CD4-positive, alpha-beta memory T cell (primary cell): ENCODE results near the gene PNMA5. TPM values are rescaled to one million over a fixed set of nuclear protein-coding genes. Genes with fewer than 3 reads are reported as not detected.
A peak's percentile ranks its signal among the peaks of the same experiment; 100 is the strongest.

Experiments
- CTCF ChIA-PET: fragments of 350-600 bp; sonication (Branson Sonifier 250); formaldehyde crosslinking; loops from one replicate; lab custom pipeline; 2021; ENCODE audit warnings: inconsistent platforms; ENCODE audit not compliant: partially characterized antibody; lab: Charles Lee
- POLR2A ChIA-PET: fragments of 350-600 bp; sonication (Branson Sonifier 250); formaldehyde crosslinking; loops from one replicate; lab custom pipeline; 2021; ENCODE audit not compliant: partially characterized antibody; lab: Charles Lee
- DNase-seq, 5 donors: peaks; one replicate each; pipeline versions ENCODE4 v3.0.0 to v3.0.0-alpha.2; 2020 to 2022; ENCODE audit warnings: mixed read lengths in 1 of 5
- H3K27ac ChIP-seq: one replicate; pipeline ENCODE4 v1.7.0; 2013; ENCODE audit warnings: low read depth, low read length
- H3K27me3 ChIP-seq: 2 replicates; pipeline ENCODE4 v1.7.0; 2013; ENCODE audit warnings: mild to moderate bottlenecking, low read length, moderate library complexity; ENCODE audit not compliant: insufficient read depth
- H3K36me3 ChIP-seq: 2 replicates; pipeline ENCODE4 v1.7.0; 2013; ENCODE audit warnings: mild to moderate bottlenecking, low read length, moderate library complexity; ENCODE audit not compliant: insufficient read depth
- H3K4me1 ChIP-seq: 2 replicates; pipeline ENCODE4 v1.7.0; 2013; ENCODE audit warnings: mild to moderate bottlenecking, low read length, moderate library complexity; ENCODE audit not compliant: insufficient read depth
- H3K4me3 ChIP-seq, 2 donors: one replicate each; pipeline ENCODE4 v1.7.0; 2013; ENCODE audit warnings: low read length in 2 of 2, mild to moderate bottlenecking in 1 of 2
- H3K9me3 ChIP-seq, 2 donors: one replicate each; pipeline ENCODE4 v1.7.0; 2013; ENCODE audit warnings: low read length in 2 of 2, control low read depth in 1 of 2; ENCODE audit not compliant: control insufficient read depth in 1 of 2
- H3K27ac Mint-ChIP-seq, 7 donors: one replicate each; pipeline ENCODE4 v1.8.0; 2020 to 2021; ENCODE audit warnings: mixed read lengths in 7 of 7, mild to moderate bottlenecking in 6 of 7, inconsistent platforms in 3 of 7, moderate library complexity in 3 of 7
- H3K27me3 Mint-ChIP-seq, 2 donors: one replicate each; pipeline ENCODE4 v1.8.0; 2020 to 2021; ENCODE audit warnings: mixed read lengths in 2 of 2
- H3K36me3 Mint-ChIP-seq, 2 donors: one replicate each; pipeline ENCODE4 v1.8.0; 2020 to 2021; ENCODE audit warnings: mixed read lengths in 2 of 2, inconsistent platforms in 1 of 2, mild to moderate bottlenecking in 1 of 2
- H3K4me1 Mint-ChIP-seq, 4 donors: one replicate each; pipeline ENCODE4 v1.8.0; 2020 to 2021; ENCODE audit warnings: mixed read lengths in 4 of 4, mild to moderate bottlenecking in 1 of 4
- H3K4me3 Mint-ChIP-seq, 8 donors: one replicate each; pipeline ENCODE4 v1.8.0; 2020 to 2021; ENCODE audit warnings: mixed read lengths in 8 of 8, mild to moderate bottlenecking in 7 of 8, moderate library complexity in 6 of 8, inconsistent platforms in 3 of 8
- H3K9me3 Mint-ChIP-seq, 8 donors: one replicate each; pipeline ENCODE4 v1.8.0; 2020 to 2021; ENCODE audit warnings: mixed read lengths in 8 of 8, mild to moderate bottlenecking in 5 of 8, inconsistent platforms in 3 of 8, moderate library complexity in 1 of 8
- intact Hi-C: fragments of 100-400 bp; cut with micrococcal nuclease; formaldehyde crosslinking; loops from one replicate; pipeline ENCODE4 v1.15.1; 2023
- polyA plus RNA-seq, 2 donors: library from polyadenylated mRNA; unstranded; fragments of 300-500 nt; fragmentation: Illumina TruSeq; gene quantifications; one replicate each; pipeline ENCODE4 v1.2.3, GENCODE V29; 2021
- total RNA-seq, 2 experiments: library from RNA; stranded (reverse); gene quantifications; one replicate each; pipeline ENCODE4 v1.2.3, GENCODE V29; 2021

The PNMA5 gene
- total and polyA plus RNA-seq, 4 experiments from 2014 or later = 0.05 to 0.29 (median 0.23) TPM

DNA sequence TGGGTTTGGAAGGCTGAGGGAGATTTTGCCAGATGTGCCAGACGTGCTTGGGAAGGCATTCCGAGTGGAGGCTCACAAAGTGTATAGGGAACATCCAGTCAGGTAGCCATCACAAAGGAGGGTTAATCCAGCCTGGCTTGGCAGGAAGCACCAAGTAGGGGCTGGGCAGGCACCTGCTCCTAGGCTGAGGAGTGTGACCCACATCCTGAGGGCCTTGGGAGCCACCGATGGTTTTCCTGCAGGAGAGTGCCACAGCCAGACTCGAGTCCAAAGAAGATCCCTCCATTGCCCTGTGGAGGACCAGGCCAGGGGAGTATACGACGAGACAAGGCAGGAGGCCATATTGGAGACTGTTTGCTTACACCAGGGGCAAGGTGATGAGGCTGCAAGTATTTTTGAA lies 47.2 kb downstream of the PNMA5 start:
- H3K9me3 Mint-ChIP-seq = no peaks in the 10 kb centered on the region
- peaks cover 0 to 3% (median 2%) of the 10 kb centered on the region in 4 donors for H3K4me1 Mint-ChIP-seq
- CTCF ChIA-PET = no interaction called here
- no peaks in the 10 kb centered on the region for H3K36me3 ChIP-seq
- H3K4me3 ChIP-seq = no peak overlapping the region
- intact Hi-C loops = no loop called here
- H3K4me3 Mint-ChIP-seq = no peak overlapping the region
- H3K27me3 ChIP-seq = no peaks in the 10 kb centered on the region
- H3K36me3 Mint-ChIP-seq = peaks cover 3 to 11% of the 10 kb centered on the region in 2 donors
- peak overlapping the region in 1 of 7 donors; percentile 71 for H3K27ac Mint-ChIP-seq
- H3K27ac ChIP-seq = no peak overlapping the region
- DNase-seq = no peak
- peaks cover 5% of the 10 kb centered on the region for H3K4me1 ChIP-seq
- no peaks in the 10 kb centered on the region for H3K9me3 ChIP-seq
- H3K27me3 Mint-ChIP-seq = no peaks in the 10 kb centered on the region
- POLR2A ChIA-PET = no interaction called here

DNA sequence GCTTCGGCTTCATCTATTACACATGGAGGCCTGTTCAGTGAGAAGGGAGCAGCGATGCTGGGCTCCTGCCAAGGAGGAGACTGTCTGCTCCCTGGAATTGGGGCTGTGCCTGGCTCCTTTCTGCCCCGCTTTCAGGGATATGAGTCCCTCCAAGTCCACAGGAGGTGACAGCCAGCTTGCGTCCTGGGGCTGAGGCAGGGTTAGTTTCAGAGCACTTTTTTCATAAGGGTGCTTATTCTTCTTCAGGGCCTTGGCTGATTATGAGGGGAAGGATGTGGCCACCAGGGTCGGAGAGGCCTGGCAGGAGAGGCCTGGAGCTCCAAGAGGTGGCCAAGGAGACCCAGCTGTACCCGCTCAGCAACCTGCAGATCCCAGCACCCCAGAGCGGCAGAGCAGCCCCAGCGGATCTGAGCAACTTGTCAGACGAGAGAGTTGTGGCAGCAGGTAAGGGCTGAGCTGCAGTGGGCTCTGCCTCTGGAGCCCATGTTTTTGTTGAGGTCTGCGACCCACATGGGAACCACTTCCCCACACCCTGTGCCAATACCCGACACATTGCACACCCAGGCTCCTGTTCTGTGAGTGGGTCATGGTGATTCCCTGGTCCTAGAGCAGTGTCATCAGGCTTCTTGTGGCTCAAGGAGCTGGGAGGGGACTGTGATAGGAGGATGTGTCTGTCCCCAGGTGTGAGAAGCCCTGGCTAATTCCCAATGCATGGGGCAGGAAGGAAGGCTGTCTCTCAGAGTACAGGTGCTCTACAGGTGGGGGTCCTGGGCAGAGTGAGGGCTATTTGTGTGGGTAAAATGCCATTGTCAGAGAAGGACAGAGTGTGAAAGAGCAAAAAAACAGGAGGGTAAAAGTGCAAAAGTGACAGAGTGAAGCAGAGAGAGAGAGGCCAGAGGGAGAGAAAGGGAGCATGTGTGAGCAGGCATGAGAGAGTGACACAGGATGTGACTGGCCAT lies 48.6 kb downstream of the PNMA5 start:
- no peak overlapping the region for H3K27ac Mint-ChIP-seq
- POLR2A ChIA-PET = no interaction called here
- Histone ChIP-seq H3K9me3 (no peaks in the 10 kb centered on the region), H3K27ac (no peak overlapping the region), H3K36me3 (no peaks in the 10 kb centered on the region), H3K4me1 (peaks cover 5% of the 10 kb centered on the region), H3K27me3 (no peaks in the 10 kb centered on the region), H3K4me3 (no peak overlapping the region)
- H3K4me1 Mint-ChIP-seq = peaks cover 4 to 13% (median 7%) of the 10 kb centered on the region in 4 donors
- intact Hi-C loops = no loop called here
- no peak for DNase-seq
- no peak overlapping the region for H3K4me3 Mint-ChIP-seq
- peaks cover 5 to 11% of the 10 kb centered on the region in 2 donors for H3K36me3 Mint-ChIP-seq
- no peaks in the 10 kb centered on the region for H3K27me3 Mint-ChIP-seq
- H3K9me3 Mint-ChIP-seq = no peaks in the 10 kb centered on the region
- CTCF ChIA-PET = interaction anchor here (2.5 to 6.3 kb wide), 2 partner anchors 12 to 722 kb away, joined by 11 to 40 read pairs; no protein-coding TSS in a partner anchor

DNA sequence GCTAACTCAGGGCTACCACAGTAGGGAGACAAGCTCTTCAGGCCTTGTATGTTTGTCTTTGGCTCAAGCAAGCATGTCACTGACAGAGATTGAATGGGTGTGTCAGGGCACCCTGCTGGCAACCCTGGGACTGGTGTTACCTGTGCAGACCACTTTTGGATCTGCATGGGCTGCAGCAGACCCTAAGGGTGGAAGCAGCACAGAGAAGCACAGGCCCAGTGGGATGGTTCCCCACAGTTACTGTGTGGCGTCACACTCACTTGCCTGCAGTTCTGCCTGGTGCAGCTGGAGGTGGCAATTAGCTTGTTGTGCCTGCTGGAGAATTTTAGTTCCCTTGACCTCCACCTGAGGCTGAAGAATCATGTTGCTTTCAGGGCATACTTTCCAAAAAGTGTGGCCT lies 50.1 kb downstream of the PNMA5 start:
- Histone ChIP-seq H3K4me1 (peaks cover 5% of the 10 kb centered on the region), H3K27me3 (no peaks in the 10 kb centered on the region), H3K27ac (no peak overlapping the region), H3K36me3 (no peaks in the 10 kb centered on the region), H3K9me3 (no peaks in the 10 kb centered on the region), H3K4me3 (no peak overlapping the region)
- no peak for DNase-seq
- Mint-ChIP-seq H3K9me3 (no peaks in the 10 kb centered on the region), H3K36me3 (peaks cover 5 to 11% of the 10 kb centered on the region in 2 donors), H3K4me3 (no peak overlapping the region), H3K27ac (no peak overlapping the region), H3K4me1 (peaks cover 4 to 13% (median 7%) of the 10 kb centered on the region in 4 donors), H3K27me3 (no peaks in the 10 kb centered on the region)
- ChIA-PET POLR2A (interaction anchor here (0.8 to 3.7 kb wide), 2 partner anchors 14 to 527 kb away, joined by 3 to 20 read pairs; partner anchors contain the start of gene HAUS7), CTCF (interaction anchor here (0.7 to 6.3 kb wide), 5 partner anchors 13 to 724 kb away, joined by 3 to 40 read pairs (median 5); no protein-coding TSS in a partner anchor)
- intact Hi-C loops = loop anchor here (5.0 kb wide), 1 partner anchor 88 kb away; no protein-coding TSS in a partner anchor

DNA sequence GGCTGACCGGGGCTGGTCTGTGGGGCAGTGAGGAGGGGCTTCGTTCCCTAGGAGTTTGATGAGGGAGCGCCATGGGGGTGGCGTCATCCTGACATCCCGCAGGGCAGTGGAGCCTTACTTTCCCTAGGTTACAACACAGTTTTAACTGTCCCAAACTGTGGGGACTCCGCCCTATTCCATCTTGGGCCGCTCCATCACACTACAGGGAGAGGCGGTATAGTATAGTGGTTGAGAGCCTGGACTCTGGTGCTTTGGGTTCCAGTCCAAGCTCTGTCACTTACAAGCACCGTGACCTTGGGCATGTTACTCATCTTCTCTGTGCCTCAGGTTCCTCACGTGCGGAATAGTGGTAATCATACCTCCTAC lies 51.9 kb downstream of the PNMA5 start:
- H3K9me3 ChIP-seq = no peaks in the 10 kb centered on the region
- no peaks in the 10 kb centered on the region for H3K36me3 ChIP-seq
- peaks cover 5 to 6% of the 10 kb centered on the region in 2 donors for H3K36me3 Mint-ChIP-seq
- no peak for DNase-seq
- H3K9me3 Mint-ChIP-seq = no peaks in the 10 kb centered on the region
- H3K4me1 ChIP-seq = peaks cover 5% of the 10 kb centered on the region
- peak overlapping the region; percentile 53 for H3K27ac ChIP-seq
- H3K4me3 Mint-ChIP-seq = peak overlapping the region in 6 of 8 donors; percentile 1 to 91 (median 23)
- H3K27me3 ChIP-seq = no peaks in the 10 kb centered on the region
- H3K4me3 ChIP-seq = peak overlapping the region in 1 of 2 donors; percentile 52
- ChIA-PET CTCF (interaction anchor here (0.8 to 6.3 kb wide), 18 partner anchors 8 to 1005 kb away, joined by 3 to 40 read pairs (median 4); partner anchors contain the start of gene HAUS7), POLR2A (interaction anchor here (0.8 to 3.7 kb wide), 8 partner anchors 16 to 706 kb away, joined by 3 to 20 read pairs (median 6); partner anchors contain the start of gene HAUS7)
- H3K27me3 Mint-ChIP-seq = no peaks in the 10 kb centered on the region
- peaks cover 4 to 13% (median 7%) of the 10 kb centered on the region in 4 donors for H3K4me1 Mint-ChIP-seq
- intact Hi-C loops = loop anchor here (5.0 kb wide), 1 partner anchor 90 kb away; no protein-coding TSS in a partner anchor
- H3K27ac Mint-ChIP-seq = peak overlapping the region in 3 of 7 donors; percentile 5 to 78 (median 15)

DNA sequence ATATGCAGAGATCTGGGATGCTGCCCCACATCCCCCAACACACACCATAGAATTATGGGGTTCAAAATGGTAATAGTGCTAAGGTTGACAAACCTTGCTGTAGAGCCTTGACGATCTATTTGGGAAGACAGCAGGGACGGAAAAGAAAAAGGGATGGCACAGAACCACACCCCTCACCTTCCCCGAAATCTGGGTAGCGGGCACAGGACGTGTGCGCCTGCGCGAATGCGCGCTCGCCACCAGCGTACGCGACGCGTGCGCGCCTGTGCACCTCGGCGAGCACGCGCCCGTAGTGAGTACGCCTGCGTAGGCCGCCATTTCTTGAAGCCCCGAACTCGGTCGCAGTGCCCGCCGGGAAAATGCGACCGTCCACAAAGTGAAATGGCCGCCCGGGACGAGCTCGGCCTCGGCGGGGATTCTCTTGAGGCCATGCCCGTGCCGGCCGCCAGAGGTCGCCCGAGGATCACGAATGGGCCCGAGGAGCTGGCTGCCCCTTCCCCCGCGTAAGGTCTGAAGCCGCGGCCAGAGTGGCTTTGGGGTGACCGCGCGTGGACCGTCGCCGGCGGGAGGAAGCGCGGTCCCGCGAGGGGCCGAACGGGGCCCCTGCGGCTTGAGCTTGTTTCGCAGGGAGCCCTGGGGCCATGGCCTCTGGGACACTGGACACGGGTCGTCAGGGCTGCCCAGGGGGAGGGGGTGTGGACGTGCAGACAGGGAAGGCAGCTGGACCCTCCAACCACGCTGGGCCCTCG lies 52.4 kb downstream of the PNMA5 start:
- H3K27ac Mint-ChIP-seq = peak overlapping the region; percentile 85 to 91 (median 89)
- ChIA-PET POLR2A (interaction anchor here (0.7 to 3.7 kb wide), 10 partner anchors 17 to 1606 kb away, joined by 3 to 20 read pairs (median 4); partner anchors contain the start of genes HAUS7 and IKBKG), CTCF (interaction anchor here (0.6 to 6.3 kb wide), 20 partner anchors 9 to 1569 kb away, joined by 3 to 40 read pairs (median 4); partner anchors contain the start of gene HAUS7)
- no peaks in the 10 kb centered on the region for H3K9me3 Mint-ChIP-seq
- peak overlapping the region; percentile 53 for H3K27ac ChIP-seq
- intact Hi-C loops = loop anchor here (1.0 to 5.0 kb wide), 7 partner anchors 17 to 727 kb away; partner anchors contain the start of genes CETN2, HAUS7 and NSDHL
- no peaks in the 10 kb centered on the region for H3K9me3 ChIP-seq
- peak overlapping the region in 1 of 2 donors; percentile 68 for H3K4me3 ChIP-seq
- H3K36me3 ChIP-seq = no peaks in the 10 kb centered on the region
- peaks cover 4 to 13% (median 7%) of the 10 kb centered on the region in 4 donors for H3K4me1 Mint-ChIP-seq
- no peaks in the 10 kb centered on the region for H3K27me3 ChIP-seq
- H3K27me3 Mint-ChIP-seq = no peaks in the 10 kb centered on the region
- H3K4me3 Mint-ChIP-seq = peak overlapping the region; percentile 79 to 91 (median 85)
- H3K4me1 ChIP-seq = peaks cover 5% of the 10 kb centered on the region
- DNase-seq = peak; percentile 89 to 92 (median 90)
- H3K36me3 Mint-ChIP-seq = peaks cover 5 to 6% of the 10 kb centered on the region in 2 donors
